HepG2 (cell line): ENCODE measurements around the gene CAMKK1. TPM values are rescaled to one million over a fixed set of nuclear protein-coding genes. Genes with fewer than 3 reads are reported as not detected.

Source experiments
- ATAC-seq: fragments of 200-7000 bp; cut with Tn5 transposase; 3 replicates; pipeline ENCODE4 v1.9.1; 2020; ENCODE audit warnings: mild to moderate bottlenecking, moderate library complexity
- BruUV-seq: library from RNA; stranded (reverse); fragments of 400-500 nt; replicated peaks from 2 replicates; lab custom pipeline; 2021; lab: Mats Ljungman, UMichigan
- CTCF ChIA-PET: fragments of 300-600 bp; formaldehyde crosslinking; extraction: SDS; loops from one replicate; lab custom pipeline; 2021; ENCODE audit warnings: low total read pairs, inconsistent platforms, low intra/inter-chr PET ratio; lab: Yijun Ruan, JAX
- POLR2A ChIA-PET: fragments of 350-600 bp; sonication (Branson Sonifier 250); formaldehyde crosslinking; loops from one replicate; lab custom pipeline; 2020; ENCODE audit warnings: antibody characterized with exemption, inconsistent platforms; lab: Yijun Ruan, JAX
- DNase-seq: peaks from one replicate; pipeline ENCODE4 v3.0.0-alpha.2; 2015; ENCODE audit warnings: low spot score
- FAIRE-seq: peaks from 3 replicates; lab custom pipeline; 2011; peaks lifted over from hg19 to GRCh38; lab: Jason Lieb, UNC
- H2AFZ ChIP-seq: one replicate; pipeline ENCODE4 v1.6.1; 2011; ENCODE audit warnings: low read length, inconsistent platforms
- H3K27ac ChIP-seq: fragments of 300-600 bp; 3 replicates; pipeline ENCODE4 v1.8.0; 2011; ENCODE audit warnings: mixed run types, mild to moderate bottlenecking, mixed read lengths, low read length, inconsistent platforms; ENCODE audit not compliant: insufficient read depth; ENCODE audit errors: extremely low read length
- H3K27me3 ChIP-seq, 2 experiments: fragments of 200-600 bp in 1 of 2; 2 replicates in 1 of 2; 3 replicates in 1 of 2; pipeline versions ENCODE4 v1.6.0 to v1.8.0; 2011; ENCODE audit warnings: low read length in 2 of 2, mild to moderate bottlenecking in 2 of 2, moderate library complexity in 2 of 2, inconsistent platforms in 1 of 2; ENCODE audit not compliant: insufficient read depth in 2 of 2, control insufficient read depth in 1 of 2
- H3K36me3 ChIP-seq, 2 experiments: fragments of 200-600 bp in 1 of 2; replicated peaks in 1 of 2; 2 replicates in 1 of 2; 3 replicates in 1 of 2; pipeline versions ENCODE4 v1.5.1 to v1.8.0; 2011; ENCODE audit warnings: low read length in 2 of 2, inconsistent platforms in 1 of 2; ENCODE audit not compliant: insufficient read depth in 2 of 2, control insufficient read depth in 1 of 2
- H3K4me1 ChIP-seq: 2 replicates; pipeline ENCODE4 v1.5.1; 2012; ENCODE audit warnings: low read length, inconsistent platforms; ENCODE audit not compliant: insufficient read depth
- H3K4me2 ChIP-seq: 2 replicates; pipeline ENCODE4 v1.6.0; 2011; ENCODE audit warnings: low read depth, low read length, inconsistent platforms
- H3K4me3 ChIP-seq, 3 experiments: fragments of 200-600 bp in 1 of 3; sonication (generic), shearing (Covaris generic) in 1 of 3; replicated peaks in 1 of 3; 2 replicates each; pipeline ENCODE4 v1.5.1; 2011 to 2016; ENCODE audit warnings: low read length in 3 of 3, inconsistent platforms in 2 of 3, low read depth in 2 of 3, mild to moderate bottlenecking in 2 of 3, control low read depth in 1 of 3, mixed read lengths in 1 of 3; ENCODE audit not compliant: insufficient read depth in 1 of 3
- H3K79me2 ChIP-seq: one replicate; pipeline ENCODE4 v1.6.1; 2011; ENCODE audit warnings: low read length, inconsistent platforms; ENCODE audit not compliant: insufficient read depth
- H3K9ac ChIP-seq: 2 replicates; pipeline ENCODE4 v1.6.0; 2011; ENCODE audit warnings: mild to moderate bottlenecking, low read depth, low read length, inconsistent platforms; ENCODE audit not compliant: insufficient read depth
- H3K9me3 ChIP-seq: 2 replicates; pipeline ENCODE4 v1.5.1; 2012; ENCODE audit warnings: mild to moderate bottlenecking, low read length
- H4K20me1 ChIP-seq: 2 replicates; pipeline ENCODE4 v1.6.0; 2011; ENCODE audit warnings: inconsistent platforms, mild to moderate bottlenecking, low read length, moderate library complexity; ENCODE audit not compliant: insufficient read depth
- CBFB ChIP-seq: sonication (generic); formaldehyde crosslinking; IDR thresholded peaks from 2 replicates; pipeline ENCODE4 v1.4.0; 2020; ENCODE audit warnings: missing genetic modification reagents
- ESRRA ChIP-seq: sonication (generic); formaldehyde crosslinking; IDR thresholded peaks from 2 replicates; pipeline ENCODE4 v1.5.1; 2020; ENCODE audit warnings: mild to moderate bottlenecking, low read depth, missing genetic modification reagents
- FOXK2 ChIP-seq: fragments of 450-650 bp; IDR thresholded peaks from 2 replicates; pipeline ENCODE4 v1.6.1; 2016
- HOXA3 ChIP-seq: sonication (generic); formaldehyde crosslinking; IDR thresholded peaks from 2 replicates; pipeline ENCODE4 v1.5.0; 2020; ENCODE audit warnings: missing genetic modification reagents
- KDM2A ChIP-seq: sonication (generic); formaldehyde crosslinking; IDR thresholded peaks from 2 replicates; pipeline ENCODE4 v1.4.0; 2020; ENCODE audit warnings: low read depth, missing genetic modification reagents, borderline replicate concordance
- KMT2B ChIP-seq: IDR thresholded peaks from 2 replicates; pipeline ENCODE4 v1.6.1; 2016; ENCODE audit warnings: missing genetic modification reagents, missing compliant biosample characterization
- NFE2L2 ChIP-seq: fragments of 150-350 bp; IDR thresholded peaks from 2 replicates; pipeline ENCODE4 v1.6.1; 2014; ENCODE audit warnings: low read length
- NFIC ChIP-seq: IDR thresholded peaks from 2 replicates; pipeline ENCODE4 v1.6.1; 2012; ENCODE audit warnings: mild to moderate bottlenecking, low read length, inconsistent platforms
- PHF8 ChIP-seq: sonication (generic); formaldehyde crosslinking; IDR thresholded peaks from 2 replicates; pipeline ENCODE4 v1.5.0; 2020; ENCODE audit warnings: missing genetic modification reagents
- RBM22 ChIP-seq: fragments of 200-400 bp; formaldehyde crosslinking; optimal IDR thresholded peaks from 2 replicates; pipeline ENCODE3; 2017; ENCODE audit warnings: mild to moderate bottlenecking, low read length, moderate library complexity
- YEATS2 ChIP-seq: sonication (generic); formaldehyde crosslinking; IDR thresholded peaks from 2 replicates; pipeline ENCODE4 v1.4.0; 2020; ENCODE audit warnings: missing genetic modification reagents, borderline replicate concordance
- ZC3H4 ChIP-seq: sonication (generic); formaldehyde crosslinking; IDR thresholded peaks from 2 replicates; pipeline ENCODE4 v1.4.0; 2020; ENCODE audit warnings: missing genetic modification reagents, borderline replicate concordance
- ZNF253 ChIP-seq: sonication (generic); formaldehyde crosslinking; IDR thresholded peaks from 2 replicates; pipeline ENCODE4 v1.8.0; 2022; ENCODE audit warnings: mild to moderate bottlenecking, missing genetic modification reagents, borderline replicate concordance
- ZNF670 ChIP-seq: sonication (generic); formaldehyde crosslinking; IDR thresholded peaks from 2 replicates; pipeline ENCODE4 v1.8.0; 2022; ENCODE audit warnings: mild to moderate bottlenecking, missing genetic modification reagents, borderline replicate concordance
- WGBS: methylation state at CpG from one replicate; pipeline ENCODE4 v1.1.6; 2017; ENCODE audit warnings: low lambda C conversion rate; 5-methylcytosine and 5-hydroxymethylcytosine counted together
- in situ Hi-C: cut with HindIII; loops from 2 replicates; pipeline ENCODE4 v1.10.0; 2017; ENCODE audit warnings: low pct_unique_long_range_greater_than_20kb; ENCODE audit not compliant: extremely low pct_ligation_motif_present
- intact Hi-C: fragments of 100-400 bp; cut with micrococcal nuclease; formaldehyde crosslinking; loops from one replicate; pipeline ENCODE4 v1.10.0; 2022; ENCODE audit not compliant: unreplicated experiment
- polyA plus RNA-seq, 8 experiments: library from polyadenylated mRNA; depleted of rRNA in 3 of 8; stranded (reverse) in 7 of 8; unstranded in 1 of 8; fragments of >200 nt; fragmentation: Illumina TruSeq in 4 of 8; extraction: Trizol in 4 of 8; gene quantifications; 2 replicates each; pipeline versions ENCODE4 v1.2.1 to v1.2.3, GENCODE V29; 2011 to 2016; ENCODE audit warnings: low read depth in 4 of 8, missing spikeins in 1 of 8, mixed read lengths in 1 of 8; ENCODE audit not compliant: insufficient read depth in 1 of 8
- total RNA-seq, 5 experiments: library from RNA; depleted of rRNA; stranded (reverse); fragments of >200 nt; fragmentation: Illumina TruSeq; extraction: Trizol; gene quantifications; 2 replicates each; pipeline ENCODE4 v1.2.3, GENCODE V29; 2016; ENCODE audit warnings: low read depth in 1 of 5
- TF ChIP-seq, protein P1 (sequence below): fragments of 450-650 bp; IDR thresholded peaks from 2 replicates; pipeline ENCODE4 v1.6.1; 2016
- TF ChIP-seq, protein P2 (sequence below): sonication (generic); formaldehyde crosslinking; IDR thresholded peaks from 2 replicates; pipeline ENCODE4 v1.4.0; 2020; ENCODE audit warnings: missing genetic modification reagents, mild to moderate bottlenecking, borderline replicate concordance

Gene CAMKK1
- total and polyA plus RNA-seq, 2 of the 13 experiments (the other 11 are each of a cell fraction or from before 2014, with no cell fraction given) = 1.5 to 1.6 TPM

DNA sequence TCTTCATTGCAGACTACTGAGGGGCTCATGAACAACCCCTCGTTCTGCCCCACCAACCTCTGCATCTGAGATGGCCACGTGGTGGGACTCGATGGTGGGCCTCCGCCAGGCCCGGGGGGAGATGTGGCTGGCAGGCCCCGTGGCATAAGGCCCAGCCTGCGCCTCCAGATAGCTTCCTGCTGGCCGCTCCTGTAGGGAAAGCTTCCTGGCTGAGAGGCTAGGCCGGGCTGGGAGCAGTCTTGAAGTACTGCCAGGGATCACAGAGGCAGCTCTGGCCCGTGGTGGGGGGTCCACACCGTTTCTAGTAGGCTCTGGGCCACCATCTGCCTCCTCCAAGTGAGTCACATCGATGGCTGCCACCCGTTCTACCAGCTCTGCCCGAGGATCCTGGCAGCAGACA is 7.6 kb downstream of the CAMKK1 start (continued):
- TF ChIP-seq, protein P1, sequence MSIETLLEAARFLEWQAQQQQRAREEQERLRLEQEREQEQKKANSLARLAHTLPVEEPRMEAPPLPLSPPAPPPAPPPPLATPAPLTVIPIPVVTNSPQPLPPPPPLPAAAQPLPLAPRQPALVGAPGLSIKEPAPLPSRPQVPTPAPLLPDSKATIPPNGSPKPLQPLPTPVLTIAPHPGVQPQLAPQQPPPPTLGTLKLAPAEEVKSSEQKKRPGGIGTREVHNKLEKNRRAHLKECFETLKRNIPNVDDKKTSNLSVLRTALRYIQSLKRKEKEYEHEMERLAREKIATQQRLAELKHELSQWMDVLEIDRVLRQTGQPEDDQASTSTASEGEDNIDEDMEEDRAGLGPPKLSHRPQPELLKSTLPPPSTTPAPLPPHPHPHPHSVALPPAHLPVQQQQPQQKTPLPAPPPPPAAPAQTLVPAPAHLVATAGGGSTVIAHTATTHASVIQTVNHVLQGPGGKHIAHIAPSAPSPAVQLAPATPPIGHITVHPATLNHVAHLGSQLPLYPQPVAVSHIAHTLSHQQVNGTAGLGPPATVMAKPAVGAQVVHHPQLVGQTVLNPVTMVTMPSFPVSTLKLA = no peak
- TF ChIP-seq, protein P2, sequence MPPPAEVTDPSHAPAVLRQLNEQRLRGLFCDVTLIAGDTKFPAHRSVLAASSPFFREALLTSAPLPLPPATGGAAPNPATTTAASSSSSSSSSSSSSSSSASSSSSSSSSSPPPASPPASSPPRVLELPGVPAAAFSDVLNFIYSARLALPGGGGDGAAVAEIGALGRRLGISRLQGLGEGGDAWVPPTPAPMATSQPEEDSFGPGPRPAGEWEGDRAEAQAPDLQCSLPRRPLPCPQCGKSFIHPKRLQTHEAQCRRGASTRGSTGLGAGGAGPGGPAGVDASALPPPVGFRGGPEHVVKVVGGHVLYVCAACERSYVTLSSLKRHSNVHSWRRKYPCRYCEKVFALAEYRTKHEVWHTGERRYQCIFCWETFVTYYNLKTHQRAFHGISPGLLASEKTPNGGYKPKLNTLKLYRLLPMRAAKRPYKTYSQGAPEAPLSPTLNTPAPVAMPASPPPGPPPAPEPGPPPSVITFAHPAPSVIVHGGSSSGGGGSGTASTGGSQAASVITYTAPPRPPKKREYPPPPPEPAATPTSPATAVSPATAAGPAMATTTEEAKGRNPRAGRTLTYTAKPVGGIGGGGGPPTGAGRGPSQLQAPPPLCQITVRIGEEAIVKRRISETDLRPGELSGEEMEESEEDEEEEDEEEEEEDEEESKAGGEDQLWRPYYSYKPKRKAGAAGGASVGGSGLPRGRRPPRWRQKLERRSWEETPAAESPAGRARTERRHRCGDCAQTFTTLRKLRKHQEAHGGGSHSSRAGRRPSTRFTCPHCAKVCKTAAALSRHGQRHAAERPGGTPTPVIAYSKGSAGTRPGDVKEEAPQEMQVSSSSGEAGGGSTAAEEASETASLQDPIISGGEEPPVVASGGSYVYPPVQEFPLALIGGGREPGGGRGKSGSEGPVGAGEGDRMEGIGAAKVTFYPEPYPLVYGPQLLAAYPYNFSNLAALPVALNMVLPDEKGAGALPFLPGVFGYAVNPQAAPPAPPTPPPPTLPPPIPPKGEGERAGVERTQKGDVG (CRISPR knock-in tag) = no peak
- TF ChIP-seq ZNF253 (CRISPR knock-in tag) (no peak), NFIC (no peak), HOXA3 (CRISPR knock-in tag) (no peak), ZNF670 (no peak), ESRRA (CRISPR knock-in tag) (no peak), KMT2B (no peak), ZC3H4 (no peak)

DNA sequence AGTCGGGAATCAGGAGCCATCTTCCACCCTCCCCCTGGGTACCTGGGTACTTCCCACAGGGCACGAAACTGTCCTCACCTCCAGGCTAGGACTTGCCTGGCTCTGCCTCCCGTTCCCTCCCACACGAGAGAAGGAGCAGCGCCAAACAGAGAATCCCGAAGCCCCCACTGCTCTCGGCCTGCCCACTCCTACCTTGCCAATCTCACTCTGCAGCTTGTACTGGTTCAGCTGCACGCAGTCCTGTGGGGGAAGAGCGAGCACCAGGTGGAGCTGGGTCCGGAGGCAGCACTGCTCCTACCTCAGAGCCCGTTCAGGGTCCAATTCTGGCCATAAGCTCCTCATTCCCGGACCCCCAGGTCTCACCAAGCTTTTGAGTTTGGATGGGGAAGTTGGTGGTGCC is 8.7 kb downstream of the CAMKK1 start:
- Histone ChIP-seq H3K4me3 (no peak overlapping the region), H3K79me2 (no peaks in the 10 kb centered on the region), H3K27ac (no peak overlapping the region), H3K9ac (no peak overlapping the region), H3K4me1 (peaks cover 8% of the 10 kb centered on the region; the same call in 1 of the 2 replicates), H3K9me3 (no peaks in the 10 kb centered on the region), H4K20me1 (no peaks in the 10 kb centered on the region), H2AFZ (no peak overlapping the region), H3K27me3 (no peaks in the 10 kb centered on the region), H3K36me3 (no peaks in the 10 kb centered on the region; a peak in 1 of 5 replicates), H3K4me2 (no peak overlapping the region)
- intact Hi-C loops = no loop called here
- POLR2A ChIA-PET = no interaction called here
- FAIRE-seq (no peak), ATAC-seq (no peak), DNase-seq (no peak)
- BruUV-seq = no TSS peak
- 90% methylated on average over 12 of the region's 12 CpGs for WGBS
- in situ Hi-C loops = no loop called here
- CTCF ChIA-PET = no interaction called here
- TF ChIP-seq CBFB (no peak), HOXA3 (CRISPR knock-in tag) (no peak), FOXK2 (no peak), RBM22 (no peak), KDM2A (CRISPR knock-in tag) (no peak), PHF8 (CRISPR knock-in tag) (no peak), YEATS2 (CRISPR knock-in tag) (no peak), NFE2L2 (no peak)
